Nephron (organoid): Measurements from ENCODE around the gene FGFR1OP2.
"Not testable (repeated sequence)": the region's sequence is repeated elsewhere in the genome, so short reads cannot be mapped to it uniquely, and the experiment has no call there.

Experiments
- H3K27ac Mint-ChIP-seq, 3 experiments: 2 replicates each; pipeline ENCODE4 v1.8.0; 2020; ENCODE audit warnings: mixed read lengths in 3 of 3, mild to moderate bottlenecking in 2 of 3, moderate library complexity in 1 of 3
- H3K27me3 Mint-ChIP-seq: 2 replicates; pipeline ENCODE4 v1.8.0; 2021; ENCODE audit warnings: low read depth, mild to moderate bottlenecking, moderate library complexity, mixed read lengths
- H3K36me3 Mint-ChIP-seq: 2 replicates; pipeline ENCODE4 v1.8.0; 2020; ENCODE audit warnings: low read depth, mixed read lengths
- H3K4me1 Mint-ChIP-seq: 2 replicates; pipeline ENCODE4 v1.8.0; 2020; ENCODE audit warnings: mixed read lengths
- H3K4me3 Mint-ChIP-seq, 3 experiments: 2 replicates each; pipeline ENCODE4 v1.8.0; 2020; ENCODE audit warnings: mild to moderate bottlenecking in 3 of 3, mixed read lengths in 3 of 3, moderate library complexity in 2 of 3
- H3K9me3 Mint-ChIP-seq: 2 replicates; pipeline ENCODE4 v1.8.0; 2020; ENCODE audit warnings: mixed read lengths
- TF ChIP-seq, protein P1 (sequence below), 3 experiments: fragments of 200-600 bp; sonication (generic); IDR thresholded peaks; one replicate each; pipeline ENCODE4 v1.5.0; 2021; ENCODE audit warnings: antibody characterized with exemption in 3 of 3; ENCODE audit not compliant: unreplicated experiment in 3 of 3

Gene FGFR1OP2

DNA sequence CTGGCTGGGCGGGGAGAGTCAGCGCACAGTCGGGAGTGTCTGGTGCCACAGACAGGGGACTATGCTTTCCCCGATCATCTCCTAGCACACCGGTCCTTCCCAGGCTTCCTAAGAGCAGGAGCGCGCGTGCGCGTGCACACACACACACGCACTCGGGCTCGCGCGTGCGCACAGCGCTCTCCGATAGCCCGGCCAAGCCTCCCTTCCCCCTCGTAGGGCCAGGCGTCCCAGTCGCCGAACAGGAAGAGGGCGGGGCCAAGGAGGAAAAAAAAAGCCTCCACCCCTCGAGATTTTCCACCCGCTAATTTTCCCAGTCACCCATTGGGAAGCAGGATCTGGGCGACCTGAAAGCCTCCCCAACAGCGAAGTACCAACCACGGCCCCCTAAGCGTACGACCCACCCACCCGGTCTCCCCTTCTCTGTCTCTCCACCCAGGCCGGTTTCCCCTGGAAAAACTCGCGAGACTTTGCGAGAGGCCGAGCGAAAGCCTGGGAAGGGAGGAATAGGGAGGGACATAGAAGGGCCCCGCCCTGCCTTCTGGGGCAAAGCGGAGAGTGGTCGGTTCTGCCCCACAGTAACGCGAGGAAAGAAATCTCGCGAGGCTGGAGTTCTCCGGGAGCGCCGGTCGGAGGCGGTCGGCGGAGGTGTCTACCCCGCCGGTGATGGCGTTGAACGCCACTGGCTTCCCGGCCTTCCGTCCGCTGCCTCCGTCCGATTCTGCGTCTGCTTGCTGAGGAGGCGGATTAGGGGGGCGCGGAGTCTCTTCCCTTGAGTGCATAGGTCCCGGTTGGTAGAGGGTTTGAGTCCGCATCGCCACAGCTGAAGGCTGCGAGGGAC lies at the start of gene FGFR1OP2, which contains the start of gene INTS13:
Gene FGFR1OP2 (plus strand): TSS at position 608 of the 838 bp plus-strand sequence. CDS start 15,689 bp downstream, outside the sequence.
Gene INTS13 (minus strand): TSS at position 119 of the 838 bp plus-strand sequence. CDS start 1,178 bp downstream, outside the sequence.
- H3K9me3 Mint-ChIP-seq = peaks cover 2% of the 10 kb centered on the region
- H3K36me3 Mint-ChIP-seq = peaks cover 16% of the 10 kb centered on the region
- peak within 1 kb of the TSS; percentile 100 for H3K27ac Mint-ChIP-seq
- TF ChIP-seq, protein P1, sequence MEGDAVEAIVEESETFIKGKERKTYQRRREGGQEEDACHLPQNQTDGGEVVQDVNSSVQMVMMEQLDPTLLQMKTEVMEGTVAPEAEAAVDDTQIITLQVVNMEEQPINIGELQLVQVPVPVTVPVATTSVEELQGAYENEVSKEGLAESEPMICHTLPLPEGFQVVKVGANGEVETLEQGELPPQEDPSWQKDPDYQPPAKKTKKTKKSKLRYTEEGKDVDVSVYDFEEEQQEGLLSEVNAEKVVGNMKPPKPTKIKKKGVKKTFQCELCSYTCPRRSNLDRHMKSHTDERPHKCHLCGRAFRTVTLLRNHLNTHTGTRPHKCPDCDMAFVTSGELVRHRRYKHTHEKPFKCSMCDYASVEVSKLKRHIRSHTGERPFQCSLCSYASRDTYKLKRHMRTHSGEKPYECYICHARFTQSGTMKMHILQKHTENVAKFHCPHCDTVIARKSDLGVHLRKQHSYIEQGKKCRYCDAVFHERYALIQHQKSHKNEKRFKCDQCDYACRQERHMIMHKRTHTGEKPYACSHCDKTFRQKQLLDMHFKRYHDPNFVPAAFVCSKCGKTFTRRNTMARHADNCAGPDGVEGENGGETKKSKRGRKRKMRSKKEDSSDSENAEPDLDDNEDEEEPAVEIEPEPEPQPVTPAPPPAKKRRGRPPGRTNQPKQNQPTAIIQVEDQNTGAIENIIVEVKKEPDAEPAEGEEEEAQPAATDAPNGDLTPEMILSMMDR (IDR thresholded peaks at IDR 0.05; ENCODE audit: unreplicated experiment in 3 of 3) = no peak
- H3K4me3 Mint-ChIP-seq = peak within 1 kb of the TSS; percentile 96 to 98 (median 98)
- H3K27me3 Mint-ChIP-seq = no peaks in the 10 kb centered on the region
- H3K4me1 Mint-ChIP-seq = peaks cover 57% of the 10 kb centered on the region

DNA sequence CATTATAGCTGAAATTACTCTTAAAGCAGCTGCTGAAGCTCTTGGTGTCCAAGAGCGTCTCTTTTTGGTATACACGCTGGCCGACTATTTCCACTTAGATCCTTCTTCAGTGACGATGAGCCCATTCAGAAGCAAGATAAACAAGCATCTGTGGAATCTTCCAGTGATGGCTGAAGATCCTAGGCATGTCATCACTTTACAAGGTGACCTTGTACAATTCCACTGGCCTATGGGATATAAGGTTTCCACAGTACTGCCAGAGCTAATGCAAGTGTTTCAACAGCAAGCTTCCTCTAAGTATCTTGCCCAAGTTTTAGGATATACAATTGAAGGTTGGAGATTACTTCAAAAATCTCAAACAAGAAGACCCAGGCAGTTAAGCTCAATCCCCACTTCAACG lies 47.5 kb upstream of the FGFR1OP2 start:
- H3K27ac Mint-ChIP-seq = no peak overlapping the region
- H3K27me3 Mint-ChIP-seq = no peaks in the 10 kb centered on the region
- no peak overlapping the region for H3K4me3 Mint-ChIP-seq
- no peaks in the 10 kb centered on the region for H3K9me3 Mint-ChIP-seq
- H3K4me1 Mint-ChIP-seq = no peaks in the 10 kb centered on the region
- TF ChIP-seq, protein P1 (IDR thresholded peaks at IDR 0.05; ENCODE audit: unreplicated experiment in 3 of 3) = no peak
- H3K36me3 Mint-ChIP-seq = no peaks in the 10 kb centered on the region

DNA sequence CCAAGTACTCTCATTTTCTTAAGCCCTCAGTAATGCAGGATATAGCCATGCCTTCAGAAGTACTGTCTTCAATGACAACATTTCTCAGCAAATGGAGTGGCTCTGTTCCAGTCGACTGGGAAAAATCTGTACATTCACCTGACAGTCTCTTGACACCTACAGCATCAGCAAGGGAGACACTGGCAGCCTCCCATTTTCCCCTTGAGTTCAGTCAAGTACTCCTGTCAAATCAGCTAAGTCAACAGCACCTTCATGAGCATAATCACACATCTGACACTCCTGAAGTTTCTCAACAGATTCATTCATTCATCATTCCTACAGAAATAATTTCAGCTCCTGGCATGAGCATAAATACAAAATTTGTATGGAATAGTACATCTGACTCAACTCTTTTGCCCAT lies 46.6 kb upstream of the FGFR1OP2 start:
- Mint-ChIP-seq H3K4me3 (no peak overlapping the region), H3K27me3 (no peaks in the 10 kb centered on the region), H3K4me1 (no peaks in the 10 kb centered on the region), H3K36me3 (no peaks in the 10 kb centered on the region), H3K9me3 (no peaks in the 10 kb centered on the region), H3K27ac (no peak overlapping the region)
- TF ChIP-seq, protein P1 (IDR thresholded peaks at IDR 0.05; ENCODE audit: unreplicated experiment in 3 of 3) = no peak

DNA sequence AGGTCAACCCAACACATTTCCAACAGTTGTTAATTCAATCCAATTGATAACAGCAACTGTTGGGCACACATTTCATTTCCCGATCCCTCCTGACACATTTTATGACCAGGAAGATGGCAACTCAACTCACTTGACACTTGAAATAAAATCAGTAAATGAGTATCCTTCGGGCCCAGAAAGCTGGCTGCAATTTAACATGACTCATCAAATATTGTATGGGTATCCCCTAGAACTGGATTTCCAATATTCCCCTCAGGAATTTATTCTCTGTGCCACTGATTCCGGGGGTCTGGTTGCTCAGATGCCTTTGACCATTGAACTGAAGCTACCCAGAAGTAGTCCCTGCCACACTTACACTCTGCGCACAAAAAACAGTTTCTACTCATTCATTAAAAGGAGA lies 42.6 kb upstream of the FGFR1OP2 start:
- Mint-ChIP-seq H3K36me3 (peaks cover 25% of the 10 kb centered on the region), H3K4me1 (no peaks in the 10 kb centered on the region), H3K4me3 (no peak overlapping the region), H3K27ac (no peak overlapping the region), H3K27me3 (no peaks in the 10 kb centered on the region), H3K9me3 (peaks cover 6% of the 10 kb centered on the region)
- TF ChIP-seq, protein P1 (IDR thresholded peaks at IDR 0.05; ENCODE audit: unreplicated experiment in 3 of 3) = no peak

DNA sequence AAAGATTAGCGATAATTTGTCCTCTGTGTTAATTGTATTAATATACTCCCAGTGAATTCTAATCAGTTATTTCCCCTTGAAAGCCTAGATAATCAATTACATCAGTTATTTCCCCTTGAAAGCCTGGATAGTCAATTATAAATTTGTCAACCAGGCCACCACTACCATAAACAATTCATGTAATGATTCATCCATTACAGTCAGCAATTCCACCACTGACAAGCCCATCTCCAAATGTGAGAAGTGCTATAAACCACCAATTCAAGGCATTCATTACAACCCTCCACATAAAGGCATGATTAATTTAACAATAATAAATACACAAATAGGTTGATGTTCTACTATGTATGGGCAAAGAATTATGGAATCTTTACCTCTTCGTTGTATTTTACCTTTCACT lies 41.4 kb upstream of the FGFR1OP2 start:
- no peak overlapping the region for H3K4me3 Mint-ChIP-seq
- peaks cover 37% of the 10 kb centered on the region for H3K36me3 Mint-ChIP-seq
- no peak overlapping the region for H3K27ac Mint-ChIP-seq

DNA sequence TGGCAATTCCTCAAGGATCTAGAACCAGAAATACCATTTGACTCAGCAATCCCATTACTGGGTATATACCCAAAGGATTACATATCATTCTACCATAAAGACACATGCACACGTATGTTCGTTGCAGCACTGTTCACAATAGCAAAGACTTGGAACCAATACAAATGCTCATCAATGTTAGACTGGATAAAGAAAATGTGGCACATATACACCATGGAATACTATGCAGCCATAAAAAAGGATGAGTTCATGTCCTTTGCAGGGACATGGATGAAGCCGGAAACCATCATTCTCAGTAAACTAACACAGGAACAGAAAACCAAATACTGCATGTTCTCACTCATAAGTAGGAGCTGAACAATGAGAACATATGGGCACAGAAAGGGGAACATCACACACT lies 34.9 kb upstream of the FGFR1OP2 start:
- H3K27me3 Mint-ChIP-seq, H3K4me3 Mint-ChIP-seq, H3K27ac Mint-ChIP-seq, H3K4me1 Mint-ChIP-seq: not testable (repeated sequence)
- peaks cover 79% of the 10 kb centered on the region for H3K36me3 Mint-ChIP-seq
- peaks cover 27% of the 10 kb centered on the region for H3K9me3 Mint-ChIP-seq

More for the DNA sequence above, 41.4 kb upstream of the FGFR1OP2 start:
- TF ChIP-seq, protein P1 (IDR thresholded peaks at IDR 0.05; ENCODE audit: unreplicated experiment in 3 of 3) = no peak
- Mint-ChIP-seq H3K4me1 (no peaks in the 10 kb centered on the region), H3K27me3 (no peaks in the 10 kb centered on the region), H3K9me3 (peaks cover 14% of the 10 kb centered on the region)
